NCI-H748 (cell line): Measurements from ENCODE around the gene F2RL3.

Experiments
- DNase-seq: peaks from one replicate; lab custom pipeline; 2025; ENCODE audit not compliant: unreplicated experiment; lab: John Stamatoyannopoulos, UW

The F2RL3 gene

GRCh38 chr19:16888629-16889365 is at the start of gene F2RL3:
F2RL3 (plus strand) TSS chr19:16888999; CDS start chr19:16889190, 191 bp downstream.
- peak; percentile 4 for DNase-seq

- no peak for DNase-seq
Observed at GRCh38 chr19:16841391-16841926, 47.3 kb upstream of the F2RL3 start.

GRCh38 chr19:16846901-16847300 is 41.9 kb upstream of the F2RL3 start:
- DNase-seq, result no peak

- DNase-seq, result no peak
Observed at GRCh38 chr19:16847430-16847829, 41.4 kb upstream of the F2RL3 start.

GRCh38 chr19:16849168-16849567 is 39.6 kb upstream of the F2RL3 start:
- no peak for DNase-seq

- DNase-seq, result no peak
Observed at GRCh38 chr19:16850133-16850532, 38.7 kb upstream of the F2RL3 start.

GRCh38 chr19:16851031-16851712 is 37.6 kb upstream of the F2RL3 start:
- DNase-seq, result no peak

GRCh38 chr19:16853066-16853465 is 35.7 kb upstream of the F2RL3 start:
- DNase-seq, result no peak

- DNase-seq, result no peak
Observed at GRCh38 chr19:16856091-16856490, 32.7 kb upstream of the F2RL3 start.

- DNase-seq, result no peak
Observed at GRCh38 chr19:16859626-16860025, 29.2 kb upstream of the F2RL3 start.

- no peak for DNase-seq
Observed at GRCh38 chr19:16860118-16860517, 28.7 kb upstream of the F2RL3 start.

- no peak for DNase-seq
Observed at GRCh38 chr19:16861011-16861410, 27.8 kb upstream of the F2RL3 start.

GRCh38 chr19:16861834-16862233 is 27.0 kb upstream of the F2RL3 start:
- DNase-seq, result no peak

GRCh38 chr19:16862826-16863415 is 25.9 kb upstream of the F2RL3 start:
- no peak for DNase-seq

GRCh38 chr19:16867211-16867610 is 21.6 kb upstream of the F2RL3 start:
- DNase-seq, result no peak

GRCh38 chr19:16868423-16869130 is 20.2 kb upstream of the F2RL3 start:
- DNase-seq, result no peak

GRCh38 chr19:16869331-16869972 is 19.3 kb upstream of the F2RL3 start:
- no peak for DNase-seq

- no peak for DNase-seq
Observed at GRCh38 chr19:16871871-16872270, 16.9 kb upstream of the F2RL3 start.

- no peak for DNase-seq
Observed at GRCh38 chr19:16872728-16873127, 16.1 kb upstream of the F2RL3 start.

- no peak for DNase-seq
Observed at GRCh38 chr19:16873594-16873993, 15.2 kb upstream of the F2RL3 start.
